Breast epithelium (tissue), 3 donors: ENCODE measurements around the gene BTBD17.

Experiments
- CTCF ChIP-seq, 3 donors: fragments of 450-650 bp; IDR thresholded peaks; one replicate each; pipeline ENCODE4 v1.5.1; 2016 to 2017; ENCODE audit warnings: antibody characterized with exemption in 3 of 3, mild to moderate bottlenecking in 3 of 3, moderate library complexity in 3 of 3
- POLR2AphosphoS5 ChIP-seq, 3 donors: sonication (generic); formaldehyde crosslinking; IDR thresholded peaks; one replicate each; pipeline ENCODE4 v1.6.1; 2017; ENCODE audit warnings: antibody characterized with exemption in 3 of 3

GRCh38 chr17:74326506-74326905 is 35.2 kb downstream of the BTBD17 start:
- no peak for TF ChIP-seq CTCF (IDR thresholded peaks at IDR 0.05)
- no peak for TF ChIP-seq POLR2AphosphoS5 (IDR thresholded peaks at IDR 0.05)
